Panc1 (cell line): ENCODE results near the gene MMP28. TPM values are rescaled to one million over a fixed set of nuclear protein-coding genes. Genes with fewer than 3 reads are reported as not detected.
A peak's percentile ranks its signal among the peaks of the same experiment; 100 is the strongest.

Source experiments
- ATAC-seq: fragments of 200-7000 bp; cut with Tn5 transposase; 2 replicates; pipeline ENCODE4 v1.9.1; 2020; ENCODE audit warnings: mild to moderate bottlenecking, moderate library complexity
- BruUV-seq: library from RNA; stranded (reverse); fragments of 400-500 nt; replicated peaks from 2 replicates; lab custom pipeline; 2021; lab: Mats Ljungman, UMichigan
- CTCF ChIA-PET: fragments of 300-600 bp; sonication (Branson Sonifier 250); formaldehyde crosslinking; loops from one replicate; lab custom pipeline; 2022; ENCODE audit warnings: antibody characterized with exemption; lab: Charles Lee
- POLR2A ChIA-PET: fragments of 300-600 bp; sonication (Branson Sonifier 250); formaldehyde crosslinking; loops from one replicate; lab custom pipeline; 2022; ENCODE audit warnings: antibody characterized with exemption; lab: Charles Lee
- DNase-seq: peaks from one replicate; pipeline ENCODE4 v3.0.0-alpha.2; 2010; ENCODE audit warnings: low read depth, low spot score
- H3K27ac ChIP-seq: 2 replicates; pipeline ENCODE4 v1.5.1; 2011; ENCODE audit warnings: mild to moderate bottlenecking, low read length, inconsistent platforms
- H3K27me3 ChIP-seq: fragments of 200-500 bp; sonication (Bioruptor generic); 2 replicates; pipeline ENCODE4 v1.6.0; 2014; ENCODE audit warnings: low read length, inconsistent platforms; ENCODE audit not compliant: control insufficient read depth, insufficient read depth
- H3K36me3 ChIP-seq: fragments of 200-500 bp; sonication (Bioruptor generic); 2 replicates; pipeline ENCODE4 v1.5.1; 2014; ENCODE audit warnings: inconsistent platforms, mild to moderate bottlenecking, low read length, moderate library complexity; ENCODE audit not compliant: control insufficient read depth, insufficient read depth
- H3K4me1 ChIP-seq: 2 replicates; pipeline ENCODE4 v1.5.1; 2011; ENCODE audit warnings: inconsistent platforms, mild to moderate bottlenecking, low read length, moderate library complexity; ENCODE audit not compliant: control insufficient read depth, insufficient read depth
- H3K4me3 ChIP-seq, 2 experiments: 2 replicates each; pipeline ENCODE4 v1.5.1; 2011 to 2012; ENCODE audit warnings: low read depth in 2 of 2, low read length in 2 of 2, mild to moderate bottlenecking in 2 of 2, inconsistent platforms in 1 of 2, moderate library complexity in 1 of 2
- H3K9me3 ChIP-seq: fragments of 200-500 bp; sonication (Bioruptor generic); 2 replicates; pipeline ENCODE4 v1.5.1; 2014; ENCODE audit warnings: low read depth, mild to moderate bottlenecking, inconsistent platforms, low read length, moderate library complexity; ENCODE audit not compliant: control insufficient read depth, insufficient read depth
- POLR2AphosphoS5 ChIP-seq: IDR thresholded peaks from 2 replicates; pipeline ENCODE4 v1.6.1; 2012; ENCODE audit warnings: mild to moderate bottlenecking, low read depth, low read length, moderate library complexity
- SIN3A ChIP-seq: IDR thresholded peaks from 2 replicates; pipeline ENCODE4 v1.6.1; 2012; ENCODE audit warnings: low read depth, mild to moderate bottlenecking, low read length, moderate library complexity, borderline replicate concordance; ENCODE audit not compliant: insufficient read depth
- TCF7L2 ChIP-seq: IDR thresholded peaks from 2 replicates; pipeline ENCODE4 v1.6.1; 2011; ENCODE audit warnings: mild to moderate bottlenecking, low read depth, low read length, inconsistent platforms
- in situ Hi-C: cut with HindIII; loops from 2 replicates; pipeline ENCODE4 v1.10.0; 2016; ENCODE audit warnings: low sequenced_read_pairs, low pct_unique_long_range_greater_than_20kb
- intact Hi-C: fragments of 100-400 bp; cut with micrococcal nuclease; formaldehyde crosslinking; loops from one replicate; pipeline ENCODE4 v1.10.0; 2022; ENCODE audit not compliant: unreplicated experiment
- total RNA-seq: library from RNA; stranded (reverse); gene quantifications from one replicate; pipeline ENCODE4 v1.2.1, GENCODE V29; 2021; ENCODE audit not compliant: unreplicated experiment
- TF ChIP-seq, protein P1 (sequence below): fragments of 450-650 bp; IDR thresholded peaks from 2 replicates; pipeline ENCODE4 v1.5.1; 2017; ENCODE audit warnings: mild to moderate bottlenecking
- TF ChIP-seq, protein P2 (sequence below), 2 experiments: IDR thresholded peaks; 2 replicates each; pipeline ENCODE4 v1.6.1; 2011 to 2012; ENCODE audit warnings: low read depth in 2 of 2, control low read depth in 1 of 2, low read length in 1 of 2, mild to moderate bottlenecking in 1 of 2, moderate library complexity in 1 of 2; ENCODE audit not compliant: insufficient read depth in 1 of 2

MMP28 gene
- total RNA-seq, 1 experiment from 2014 or later = 1.6 TPM

DNA sequence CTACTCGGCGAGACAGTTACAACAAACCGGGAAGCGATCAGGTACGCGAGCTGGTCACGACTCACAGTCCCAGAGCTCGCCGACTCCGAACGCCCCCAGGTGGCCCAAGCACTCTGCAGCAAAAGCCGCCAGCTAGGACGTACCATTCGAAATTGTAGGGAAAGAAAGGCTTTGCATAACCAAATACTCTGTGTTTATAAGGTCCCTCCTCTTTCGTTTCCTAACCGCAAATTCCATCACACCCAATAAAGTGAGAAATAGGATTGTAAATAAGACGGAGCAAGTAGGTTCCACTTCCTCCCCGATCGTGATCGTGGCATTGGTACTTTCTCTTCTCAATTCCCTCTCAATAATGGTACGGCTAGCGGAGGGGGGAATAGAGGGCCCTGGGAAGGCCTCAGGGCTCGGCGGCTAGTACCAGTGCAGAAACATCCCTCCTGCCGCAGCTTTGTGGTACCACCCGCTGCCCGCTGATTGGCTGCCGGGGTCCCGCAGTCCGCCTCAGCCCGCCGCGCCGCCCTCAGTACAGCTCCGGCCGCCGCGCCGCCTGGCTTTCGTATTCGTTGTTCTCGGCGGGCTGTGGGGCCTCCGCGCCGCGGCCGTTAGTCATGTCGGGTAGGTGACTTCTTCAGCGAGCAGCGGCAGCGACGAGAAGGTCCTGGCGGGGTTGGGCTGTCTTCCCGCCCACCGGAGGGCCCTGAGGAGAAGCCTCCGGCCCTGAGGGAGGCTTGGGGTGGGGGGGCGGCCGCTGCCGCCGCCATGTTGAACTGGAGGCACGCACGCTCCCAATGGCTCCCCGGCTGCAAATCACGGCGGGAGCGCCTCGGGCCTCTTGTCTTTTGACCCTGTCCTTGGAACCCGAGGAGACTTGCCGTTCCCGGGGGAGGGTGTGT lies 13.8 kb upstream of the MMP28 start, which contains the start of gene TAF15:
Gene TAF15 (plus strand): TSS at position 523 of the 893 bp plus-strand sequence. CDS start 86 bp downstream, at position 609.
- POLR2A ChIA-PET = interaction anchor here (0.5 to 1.2 kb wide), 4 partner anchors 13 to 68 kb away, joined by 3 to 10 read pairs (median 4); no protein-coding TSS in a partner anchor
- CTCF ChIA-PET = interaction anchor here (0.8 to 2.0 kb wide), 7 partner anchors 21 to 90 kb away, joined by 3 to 35 read pairs (median 4); no protein-coding TSS in a partner anchor
- no TSS peak for BruUV-seq
- in situ Hi-C loops = no loop called here
- H3K4me1 ChIP-seq = peaks cover 22% of the 10 kb centered on the region
- intact Hi-C loops = no loop called here
- peak within 1 kb of the TSS; percentile 98 for H3K27ac ChIP-seq
- no peaks in the 10 kb centered on the region for H3K27me3 ChIP-seq
- no peaks in the 10 kb centered on the region for H3K9me3 ChIP-seq
- TF ChIP-seq POLR2AphosphoS5 (peak; percentile 97), SIN3A (peak; percentile 86; the same call in 1 of the 2 replicates), TCF7L2 (peak; percentile 94)
- TF ChIP-seq, protein P1, sequence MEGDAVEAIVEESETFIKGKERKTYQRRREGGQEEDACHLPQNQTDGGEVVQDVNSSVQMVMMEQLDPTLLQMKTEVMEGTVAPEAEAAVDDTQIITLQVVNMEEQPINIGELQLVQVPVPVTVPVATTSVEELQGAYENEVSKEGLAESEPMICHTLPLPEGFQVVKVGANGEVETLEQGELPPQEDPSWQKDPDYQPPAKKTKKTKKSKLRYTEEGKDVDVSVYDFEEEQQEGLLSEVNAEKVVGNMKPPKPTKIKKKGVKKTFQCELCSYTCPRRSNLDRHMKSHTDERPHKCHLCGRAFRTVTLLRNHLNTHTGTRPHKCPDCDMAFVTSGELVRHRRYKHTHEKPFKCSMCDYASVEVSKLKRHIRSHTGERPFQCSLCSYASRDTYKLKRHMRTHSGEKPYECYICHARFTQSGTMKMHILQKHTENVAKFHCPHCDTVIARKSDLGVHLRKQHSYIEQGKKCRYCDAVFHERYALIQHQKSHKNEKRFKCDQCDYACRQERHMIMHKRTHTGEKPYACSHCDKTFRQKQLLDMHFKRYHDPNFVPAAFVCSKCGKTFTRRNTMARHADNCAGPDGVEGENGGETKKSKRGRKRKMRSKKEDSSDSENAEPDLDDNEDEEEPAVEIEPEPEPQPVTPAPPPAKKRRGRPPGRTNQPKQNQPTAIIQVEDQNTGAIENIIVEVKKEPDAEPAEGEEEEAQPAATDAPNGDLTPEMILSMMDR = peak; percentile 90
- TF ChIP-seq, protein P2, sequence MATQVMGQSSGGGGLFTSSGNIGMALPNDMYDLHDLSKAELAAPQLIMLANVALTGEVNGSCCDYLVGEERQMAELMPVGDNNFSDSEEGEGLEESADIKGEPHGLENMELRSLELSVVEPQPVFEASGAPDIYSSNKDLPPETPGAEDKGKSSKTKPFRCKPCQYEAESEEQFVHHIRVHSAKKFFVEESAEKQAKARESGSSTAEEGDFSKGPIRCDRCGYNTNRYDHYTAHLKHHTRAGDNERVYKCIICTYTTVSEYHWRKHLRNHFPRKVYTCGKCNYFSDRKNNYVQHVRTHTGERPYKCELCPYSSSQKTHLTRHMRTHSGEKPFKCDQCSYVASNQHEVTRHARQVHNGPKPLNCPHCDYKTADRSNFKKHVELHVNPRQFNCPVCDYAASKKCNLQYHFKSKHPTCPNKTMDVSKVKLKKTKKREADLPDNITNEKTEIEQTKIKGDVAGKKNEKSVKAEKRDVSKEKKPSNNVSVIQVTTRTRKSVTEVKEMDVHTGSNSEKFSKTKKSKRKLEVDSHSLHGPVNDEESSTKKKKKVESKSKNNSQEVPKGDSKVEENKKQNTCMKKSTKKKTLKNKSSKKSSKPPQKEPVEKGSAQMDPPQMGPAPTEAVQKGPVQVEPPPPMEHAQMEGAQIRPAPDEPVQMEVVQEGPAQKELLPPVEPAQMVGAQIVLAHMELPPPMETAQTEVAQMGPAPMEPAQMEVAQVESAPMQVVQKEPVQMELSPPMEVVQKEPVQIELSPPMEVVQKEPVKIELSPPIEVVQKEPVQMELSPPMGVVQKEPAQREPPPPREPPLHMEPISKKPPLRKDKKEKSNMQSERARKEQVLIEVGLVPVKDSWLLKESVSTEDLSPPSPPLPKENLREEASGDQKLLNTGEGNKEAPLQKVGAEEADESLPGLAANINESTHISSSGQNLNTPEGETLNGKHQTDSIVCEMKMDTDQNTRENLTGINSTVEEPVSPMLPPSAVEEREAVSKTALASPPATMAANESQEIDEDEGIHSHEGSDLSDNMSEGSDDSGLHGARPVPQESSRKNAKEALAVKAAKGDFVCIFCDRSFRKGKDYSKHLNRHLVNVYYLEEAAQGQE (IDR thresholded peaks at IDR 0.05; ENCODE audit: insufficient read depth in 1 of 2, low read depth in 2 of 2, low read length in 1 of 2) = peak in 1 of 2 experiments; percentile 27; a peak in 2 of 4 replicates
- peak; percentile 97 for ATAC-seq
- peak within 1 kb of the TSS; percentile 89 to 99 for H3K4me3 ChIP-seq
- DNase-seq = peak; percentile 92
- H3K36me3 ChIP-seq = peaks cover 12% of the 10 kb centered on the region

DNA sequence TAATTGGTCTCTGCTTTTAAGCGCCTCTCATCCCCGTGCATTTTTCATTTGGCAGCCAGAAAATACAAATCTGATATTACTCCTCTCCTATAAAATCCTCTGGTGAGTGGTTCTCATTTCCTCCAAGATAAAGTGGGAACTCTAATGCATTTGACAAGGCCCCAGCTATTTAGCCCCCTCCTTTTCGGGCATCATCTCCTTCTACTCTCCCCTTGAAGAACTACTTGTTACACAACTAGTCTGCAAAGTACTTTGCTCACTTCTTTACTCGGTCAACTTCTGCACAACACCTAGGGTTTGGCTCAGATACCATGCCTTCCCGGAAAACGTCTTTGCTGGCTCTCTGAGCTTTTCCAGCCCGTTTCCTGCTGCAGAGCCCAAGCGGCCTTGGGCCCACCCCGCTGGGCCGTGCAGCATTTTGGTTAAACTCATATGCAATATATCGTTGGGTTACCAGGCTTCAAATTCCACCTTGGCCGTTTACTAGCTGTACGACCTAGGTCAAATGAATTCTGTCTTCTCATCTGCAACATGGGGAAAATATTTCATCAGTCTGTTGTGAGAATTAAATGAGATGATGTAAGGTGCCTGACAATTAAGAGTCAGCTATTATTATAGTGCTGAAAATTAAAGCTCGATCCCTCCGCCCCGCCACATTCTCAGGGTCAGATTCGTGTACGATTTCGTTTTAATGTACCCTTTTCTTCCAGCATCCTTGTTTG lies 13.0 kb upstream of the MMP28 start:
- peak; percentile 35 for DNase-seq
- TF ChIP-seq TCF7L2 = no peak
- H3K36me3 ChIP-seq = peaks cover 12% of the 10 kb centered on the region
- in situ Hi-C loops (no loop called here), intact Hi-C loops (no loop called here)
- peak overlapping the region; percentile 89 to 99 for H3K4me3 ChIP-seq
- H3K9me3 ChIP-seq = no peaks in the 10 kb centered on the region
- peak overlapping the region; percentile 98 for H3K27ac ChIP-seq
- peaks cover 22% of the 10 kb centered on the region for H3K4me1 ChIP-seq
- ChIA-PET CTCF (interaction anchor here (0.8 to 2.0 kb wide), 6 partner anchors 20 to 89 kb away, joined by 3 to 35 read pairs (median 4); no protein-coding TSS in a partner anchor), POLR2A (interaction anchor here (0.5 to 1.2 kb wide), 6 partner anchors 12 to 67 kb away, joined by 3 to 10 read pairs (median 4); no protein-coding TSS in a partner anchor)
- BruUV-seq = TSS peak; percentile 83
- no peaks in the 10 kb centered on the region for H3K27me3 ChIP-seq
- ATAC-seq = no peak
